Stimulated activated naive B cell treated with anti-CD40 and anti-IgM and Interleukin-4, amounts not matched to agents 10 μg/mL and 1 μg/mL and 100 μg/mL, for 72 hours (primary cell): ENCODE results near the gene OR2AE1.
"Not testable (repeated sequence)": the region's sequence is repeated elsewhere in the genome, so short reads cannot be mapped to it uniquely, and the experiment has no call there.

Experiments used
- ATAC-seq, 2 donors: fragments of 150-1000 bp; cut with Tn5 transposase; replicated peaks; 2 replicates each; pipeline ENCODE4 v1.10.0; 2021; ENCODE audit warnings: moderate library complexity in 1 of 2
- DNase-seq: peaks from one replicate; pipeline ENCODE4 v3.0.0; 2021
- H3K27ac Mint-ChIP-seq: one replicate; pipeline ENCODE4 v1.8.0; 2022; ENCODE audit warnings: mild to moderate bottlenecking, mixed read lengths
- H3K27me3 Mint-ChIP-seq, 2 donors: one replicate each; pipeline ENCODE4 v1.8.0; 2022; ENCODE audit warnings: mixed read lengths in 2 of 2
- H3K36me3 Mint-ChIP-seq, 2 donors: one replicate each; pipeline ENCODE4 v1.8.0; 2022; ENCODE audit warnings: mixed read lengths in 2 of 2, mild to moderate bottlenecking in 1 of 2
- H3K4me1 Mint-ChIP-seq, 2 donors: one replicate each; pipeline ENCODE4 v1.8.0; 2022; ENCODE audit warnings: mixed read lengths in 2 of 2, mild to moderate bottlenecking in 1 of 2
- H3K4me3 Mint-ChIP-seq, 2 donors: one replicate each; pipeline ENCODE4 v1.8.0; 2022; ENCODE audit warnings: mild to moderate bottlenecking in 2 of 2, mixed read lengths in 2 of 2, moderate library complexity in 1 of 2
- H3K9me3 Mint-ChIP-seq, 2 donors: one replicate each; pipeline ENCODE4 v1.8.0; 2022; ENCODE audit warnings: mixed read lengths in 2 of 2, mild to moderate bottlenecking in 1 of 2

The OR2AE1 gene

GRCh38 chr7:99893280-99893679, 16.4 kb upstream of the OR2AE1 start:
- Mint-ChIP-seq H3K9me3 (peaks cover 0 to 7% of the 10 kb centered on the region in 2 donors), H3K27ac (no peak overlapping the region), H3K4me1 (peaks cover 0 to 6% of the 10 kb centered on the region in 2 donors), H3K36me3 (peaks cover 56% of the 10 kb centered on the region in 2 donors), H3K4me3 (no peak overlapping the region), H3K27me3 (no peaks in the 10 kb centered on the region)
- ATAC-seq (no peak), DNase-seq (no peak)

- not testable (repeated sequence) for DNase-seq, H3K4me3 Mint-ChIP-seq, H3K9me3 Mint-ChIP-seq, H3K27me3 Mint-ChIP-seq, H3K4me1 Mint-ChIP-seq, ATAC-seq, H3K27ac Mint-ChIP-seq
- H3K36me3 Mint-ChIP-seq = peaks cover 46 to 59% of the 10 kb centered on the region in 2 donors
These were observed 13.5 kb upstream of the OR2AE1 start for GRCh38 chr7:99890348-99890747.

- not testable (repeated sequence) for H3K4me1 Mint-ChIP-seq, ATAC-seq, H3K4me3 Mint-ChIP-seq, H3K9me3 Mint-ChIP-seq, DNase-seq, H3K27ac Mint-ChIP-seq, H3K27me3 Mint-ChIP-seq
- peaks cover 55 to 70% of the 10 kb centered on the region in 2 donors for H3K36me3 Mint-ChIP-seq
These were observed 11.5 kb upstream of the OR2AE1 start for GRCh38 chr7:99888366-99888765.

GRCh38 chr7:99881370-99881769, 4.5 kb upstream of the OR2AE1 start:
- no peak for DNase-seq

DNA sequence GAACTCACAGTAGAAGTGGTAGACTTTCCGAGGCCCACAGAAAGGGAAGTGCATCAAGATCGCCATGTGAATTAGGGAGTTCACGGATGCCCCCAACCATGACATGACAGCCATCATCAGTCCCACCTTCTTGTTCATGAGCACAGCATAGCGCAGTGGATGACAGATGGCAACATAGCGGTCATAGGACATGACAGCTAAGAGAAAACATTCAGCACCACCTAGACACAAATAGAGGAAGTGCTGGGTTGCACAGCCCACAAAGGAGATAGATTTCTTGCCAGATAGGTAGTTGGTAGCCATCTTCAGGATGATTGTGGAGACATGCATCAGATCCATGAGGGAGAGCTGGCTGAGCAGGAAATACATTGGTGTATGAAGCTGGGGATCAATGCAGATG, 342 bp downstream of the OR2AE1 start:
- Mint-ChIP-seq H3K9me3 (peaks cover 0 to 1% of the 10 kb centered on the region in 2 donors), H3K36me3 (peaks cover 16 to 30% of the 10 kb centered on the region in 2 donors), H3K27me3 (peaks cover 0 to 6% of the 10 kb centered on the region in 2 donors), H3K27ac (no peak overlapping the region), H3K4me3 (no peak overlapping the region), H3K4me1 (no peaks in the 10 kb centered on the region)
- ATAC-seq (no peak), DNase-seq (no peak)

More at GRCh38 chr7:99881370-99881769, 4.5 kb upstream of the OR2AE1 start:
- Mint-ChIP-seq H3K4me1 (peaks cover 0 to 4% of the 10 kb centered on the region in 2 donors), H3K27ac (no peak overlapping the region), H3K4me3 (no peak overlapping the region), H3K36me3 (peaks cover 30 to 43% of the 10 kb centered on the region in 2 donors), H3K9me3 (peaks cover 3 to 5% of the 10 kb centered on the region in 2 donors), H3K27me3 (no peaks in the 10 kb centered on the region)
- no peak for ATAC-seq

DNA sequence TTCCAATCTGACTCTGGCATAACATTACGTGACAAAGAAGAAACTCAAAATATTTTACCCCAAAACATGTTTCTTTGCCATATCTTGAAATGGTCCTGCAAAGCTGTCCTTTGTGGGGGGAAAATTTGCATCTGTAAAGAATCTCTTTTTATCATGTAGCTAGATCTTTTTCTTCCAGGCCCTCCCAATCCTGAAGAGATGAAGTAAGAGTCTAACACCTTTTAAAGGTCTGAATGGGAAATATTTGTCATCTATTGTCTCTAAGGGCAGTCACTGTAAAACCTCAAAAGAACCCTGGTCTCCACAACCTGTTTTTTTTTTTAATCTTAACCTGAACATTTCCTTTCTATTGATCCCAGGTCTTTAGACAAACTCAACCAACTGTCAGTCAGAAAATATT, 8.6 kb downstream of the OR2AE1 start:
- no peak overlapping the region for H3K4me3 Mint-ChIP-seq
- DNase-seq (no peak), ATAC-seq (no peak)
- no peak overlapping the region for H3K27ac Mint-ChIP-seq
- peaks cover 4 to 51% of the 10 kb centered on the region in 2 donors for H3K27me3 Mint-ChIP-seq
- peaks cover 0 to 6% of the 10 kb centered on the region in 2 donors for H3K4me1 Mint-ChIP-seq
- H3K36me3 Mint-ChIP-seq = peaks cover 0 to 4% of the 10 kb centered on the region in 2 donors
- H3K9me3 Mint-ChIP-seq = peaks cover 8 to 9% of the 10 kb centered on the region in 2 donors

DNA sequence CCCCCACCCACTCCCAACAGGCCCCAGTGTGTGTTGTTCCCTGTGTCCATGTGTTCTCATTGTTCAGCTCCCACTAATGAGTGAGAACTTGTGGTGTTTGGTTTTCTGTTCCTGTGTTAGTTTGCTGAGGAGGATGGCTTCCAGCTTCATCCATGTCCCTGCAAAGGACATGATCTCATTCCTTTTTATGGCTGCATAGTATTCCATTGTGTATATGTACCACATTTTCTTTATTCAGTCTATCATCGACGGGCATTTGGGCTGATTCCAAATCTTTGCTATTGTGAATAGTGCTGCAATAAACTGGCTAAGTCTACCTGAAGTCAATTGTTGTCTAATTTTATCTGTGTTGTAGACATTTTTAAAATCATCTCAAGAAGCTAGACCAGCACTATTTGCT, 9.4 kb downstream of the OR2AE1 start:
- not testable (repeated sequence) for DNase-seq, ATAC-seq, H3K4me3 Mint-ChIP-seq, H3K27ac Mint-ChIP-seq, H3K36me3 Mint-ChIP-seq, H3K4me1 Mint-ChIP-seq
- H3K9me3 Mint-ChIP-seq = peaks cover 8 to 11% of the 10 kb centered on the region in 2 donors
- peaks cover 10 to 54% of the 10 kb centered on the region in 2 donors for H3K27me3 Mint-ChIP-seq

- Mint-ChIP-seq H3K9me3 (peaks cover 8 to 11% of the 10 kb centered on the region in 2 donors), H3K36me3 (no peaks in the 10 kb centered on the region), H3K27ac (no peak overlapping the region), H3K4me1 (peaks cover 0 to 6% of the 10 kb centered on the region in 2 donors), H3K27me3 (peaks cover 17 to 58% of the 10 kb centered on the region in 2 donors), H3K4me3 (no peak overlapping the region)
- DNase-seq = no peak
- no peak for ATAC-seq
These were observed 12.9 kb downstream of the OR2AE1 start for GRCh38 chr7:99863847-99864440.

DNA sequence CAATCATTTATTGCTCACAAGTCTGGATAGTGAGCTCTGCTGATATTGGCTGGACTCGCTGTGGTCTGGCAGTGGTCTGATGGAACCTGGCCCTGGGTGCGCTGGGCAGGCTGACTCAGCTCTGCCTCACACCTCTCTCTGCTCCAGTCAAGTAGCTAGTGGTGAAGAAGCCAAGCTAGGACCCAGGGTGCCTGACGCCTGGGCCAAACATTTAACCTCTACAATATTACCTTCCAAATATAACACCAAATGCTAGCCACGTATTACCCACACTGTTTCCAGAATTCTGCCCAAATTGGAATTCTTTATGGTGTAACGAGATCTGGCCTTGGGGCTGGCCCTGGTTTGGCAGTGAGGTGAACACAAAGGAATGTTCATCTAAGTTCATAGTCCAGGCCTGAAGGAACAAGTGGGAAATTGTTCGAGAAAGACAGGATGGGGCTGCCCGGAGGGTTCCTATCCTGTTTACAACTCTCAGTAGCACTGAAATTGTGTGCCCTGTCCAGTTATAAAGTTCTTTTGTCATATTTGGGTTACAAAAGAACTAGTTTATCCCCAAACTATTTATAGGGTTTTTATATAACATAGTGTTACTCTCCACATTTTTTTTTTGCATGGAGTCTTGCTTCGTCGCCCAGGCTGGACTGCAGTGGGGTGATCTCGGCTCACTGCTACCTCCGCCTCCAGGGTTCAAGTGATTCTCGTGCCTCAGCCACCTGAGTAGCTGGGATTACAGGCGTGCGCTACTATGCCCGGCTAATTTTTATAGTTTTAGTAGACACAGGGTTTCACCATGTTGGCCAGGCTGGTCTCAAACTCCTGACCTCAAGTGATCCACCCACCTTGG, 16.3 kb downstream of the OR2AE1 start:
- H3K27ac Mint-ChIP-seq = no peak overlapping the region
- H3K4me1 Mint-ChIP-seq = no peaks in the 10 kb centered on the region
- H3K4me3 Mint-ChIP-seq = no peak overlapping the region
- H3K27me3 Mint-ChIP-seq = peaks cover 19 to 49% of the 10 kb centered on the region in 2 donors
- peaks cover 4 to 6% of the 10 kb centered on the region in 2 donors for H3K9me3 Mint-ChIP-seq
- no peak for DNase-seq
- no peak for ATAC-seq
- no peaks in the 10 kb centered on the region for H3K36me3 Mint-ChIP-seq

DNA sequence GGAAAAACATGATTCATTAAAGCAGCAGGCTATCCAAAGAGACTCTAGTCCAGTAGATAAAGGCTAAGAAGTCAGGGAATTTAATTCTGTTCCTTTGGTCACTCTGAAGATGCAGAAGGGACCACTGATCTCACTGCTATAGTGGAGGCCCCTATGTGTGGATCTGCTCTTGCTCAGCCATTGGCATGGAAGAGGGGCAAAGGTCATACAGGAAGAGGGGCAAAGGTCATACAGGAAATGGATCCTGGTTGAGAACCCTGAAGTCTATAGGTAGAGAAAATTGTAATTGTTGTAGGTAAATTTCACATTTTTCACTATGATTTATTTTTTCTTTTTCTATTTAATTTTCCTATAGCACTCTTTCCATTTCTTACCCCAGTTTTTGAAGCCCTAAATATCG, 21.6 kb downstream of the OR2AE1 start:
- Mint-ChIP-seq H3K36me3 (no peaks in the 10 kb centered on the region), H3K4me3 (no peak overlapping the region), H3K4me1 (no peaks in the 10 kb centered on the region), H3K9me3 (no peaks in the 10 kb centered on the region), H3K27me3 (peaks cover 35 to 66% of the 10 kb centered on the region in 2 donors), H3K27ac (no peak overlapping the region)
- DNase-seq (no peak), ATAC-seq (no peak)

DNA sequence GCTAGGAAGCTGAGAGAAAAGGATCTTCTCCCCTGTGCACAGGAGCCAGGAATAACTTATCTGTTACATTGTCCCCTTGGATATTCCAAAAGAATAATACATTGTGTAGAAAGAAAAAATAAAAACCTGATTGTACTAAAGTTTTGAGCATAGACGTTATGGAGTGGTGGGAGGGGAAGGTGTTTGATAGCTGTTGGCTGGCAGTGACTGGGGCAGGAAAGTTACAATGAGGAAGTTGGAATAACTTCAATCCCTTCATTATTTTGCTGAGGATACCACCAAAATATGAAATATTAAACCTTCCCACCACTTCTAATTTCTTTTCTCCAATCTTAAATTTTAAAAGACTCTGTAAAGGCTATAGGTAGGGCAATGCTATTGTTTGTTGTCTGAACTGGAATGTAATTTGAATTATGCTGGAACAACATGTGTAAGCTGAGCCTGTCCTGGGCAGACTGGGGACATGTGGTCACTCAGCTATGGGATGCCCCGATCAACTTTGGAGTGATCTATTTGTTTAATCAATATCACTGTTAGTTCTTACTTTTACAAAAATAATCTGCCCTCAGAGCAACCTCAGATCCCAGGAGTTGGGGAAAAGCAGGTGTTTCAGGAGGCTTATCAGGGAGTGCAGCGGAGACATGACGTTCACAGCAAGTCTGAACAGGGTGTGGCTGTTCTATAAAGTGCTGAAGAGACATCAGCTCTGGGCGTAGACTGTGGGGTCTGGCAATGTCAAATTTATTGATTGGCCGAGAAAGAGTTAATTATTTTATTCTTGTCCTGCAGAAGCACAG, 28.2 kb downstream of the OR2AE1 start:
- Mint-ChIP-seq H3K4me1 (no peaks in the 10 kb centered on the region), H3K4me3 (no peak overlapping the region), H3K27ac (no peak overlapping the region), H3K9me3 (no peaks in the 10 kb centered on the region), H3K27me3 (peaks cover 35 to 58% of the 10 kb centered on the region in 2 donors), H3K36me3 (no peaks in the 10 kb centered on the region)
- ATAC-seq (no peak), DNase-seq (no peak)

DNA sequence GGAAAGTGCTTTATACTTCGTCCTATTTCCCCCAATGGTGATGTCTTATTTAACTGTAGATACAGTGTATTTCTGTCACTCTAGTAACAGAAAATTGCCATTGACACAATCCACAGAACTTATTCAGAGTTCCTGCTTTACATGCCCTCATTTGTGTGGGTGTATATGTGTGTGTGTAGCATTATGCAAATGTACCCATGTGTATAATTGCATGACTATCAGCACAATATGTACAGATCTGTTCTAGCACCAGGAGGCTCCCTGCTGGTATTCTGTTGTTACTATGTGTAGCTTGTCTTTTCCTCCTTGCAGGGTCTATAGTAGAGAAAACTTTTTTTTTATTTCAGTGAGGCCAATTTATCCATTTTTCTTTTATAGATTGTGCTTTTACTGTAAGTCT, 32.5 kb downstream of the OR2AE1 start:
- Mint-ChIP-seq H3K4me3 (no peak overlapping the region), H3K27me3 (peaks cover 19 to 37% of the 10 kb centered on the region in 2 donors), H3K9me3 (no peaks in the 10 kb centered on the region), H3K27ac (no peak overlapping the region), H3K36me3 (no peaks in the 10 kb centered on the region), H3K4me1 (no peaks in the 10 kb centered on the region)
- ATAC-seq (no peak), DNase-seq (no peak)

- no peak for ATAC-seq
These were observed 33.0 kb downstream of the OR2AE1 start for GRCh38 chr7:99843808-99844207.

GRCh38 chr7:99842926-99843325, 33.9 kb downstream of the OR2AE1 start:
- H3K27ac Mint-ChIP-seq = no peak overlapping the region
- H3K4me1 Mint-ChIP-seq = peaks cover 2 to 6% of the 10 kb centered on the region in 2 donors
- ATAC-seq = no peak
- no peak for DNase-seq
- H3K36me3 Mint-ChIP-seq = no peaks in the 10 kb centered on the region
- H3K4me3 Mint-ChIP-seq = no peak overlapping the region
- H3K27me3 Mint-ChIP-seq = peaks cover 10 to 23% of the 10 kb centered on the region in 2 donors
- no peaks in the 10 kb centered on the region for H3K9me3 Mint-ChIP-seq

More at GRCh38 chr7:99843808-99844207, 33.0 kb downstream of the OR2AE1 start:
- Mint-ChIP-seq H3K27me3 (peaks cover 19 to 32% of the 10 kb centered on the region in 2 donors), H3K4me3 (no peak overlapping the region), H3K9me3 (no peaks in the 10 kb centered on the region), H3K27ac (no peak overlapping the region), H3K4me1 (no peaks in the 10 kb centered on the region), H3K36me3 (no peaks in the 10 kb centered on the region)
- no peak for DNase-seq
